Stimulated activated CD4-positive, alpha-beta T cell treated with anti-CD3 and anti-CD28 coated beads, Interleukin-2, amount 100 ng/mL, for 4 hours (primary cell): Measurements from ENCODE around the gene DAZ2.
"Not testable (repeated sequence)": the region's sequence is repeated elsewhere in the genome, so short reads cannot be mapped to it uniquely, and the experiment has no call there.

Experiments
- DNase-seq: peaks from one replicate; pipeline ENCODE4 v3.0.0-alpha.2; 2020; ENCODE audit warnings: low read depth

Gene DAZ2, protein sequence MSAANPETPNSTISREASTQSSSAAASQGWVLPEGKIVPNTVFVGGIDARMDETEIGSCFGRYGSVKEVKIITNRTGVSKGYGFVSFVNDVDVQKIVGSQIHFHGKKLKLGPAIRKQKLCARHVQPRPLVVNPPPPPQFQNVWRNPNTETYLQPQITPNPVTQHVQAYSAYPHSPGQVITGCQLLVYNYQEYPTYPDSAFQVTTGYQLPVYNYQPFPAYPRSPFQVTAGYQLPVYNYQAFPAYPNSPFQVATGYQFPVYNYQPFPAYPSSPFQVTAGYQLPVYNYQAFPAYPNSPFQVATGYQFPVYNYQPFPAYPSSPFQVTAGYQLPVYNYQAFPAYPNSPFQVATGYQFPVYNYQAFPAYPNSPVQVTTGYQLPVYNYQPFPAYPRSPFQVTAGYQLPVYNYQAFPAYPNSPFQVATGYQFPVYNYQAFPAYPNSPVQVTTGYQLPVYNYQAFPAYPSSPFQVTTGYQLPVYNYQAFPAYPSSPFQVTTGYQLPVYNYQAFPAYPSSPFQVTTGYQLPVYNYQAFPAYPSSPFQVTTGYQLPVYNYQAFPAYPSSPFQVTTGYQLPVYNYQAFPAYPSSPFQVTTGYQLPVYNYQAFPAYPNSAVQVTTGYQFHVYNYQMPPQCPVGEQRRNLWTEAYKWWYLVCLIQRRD

DNA sequence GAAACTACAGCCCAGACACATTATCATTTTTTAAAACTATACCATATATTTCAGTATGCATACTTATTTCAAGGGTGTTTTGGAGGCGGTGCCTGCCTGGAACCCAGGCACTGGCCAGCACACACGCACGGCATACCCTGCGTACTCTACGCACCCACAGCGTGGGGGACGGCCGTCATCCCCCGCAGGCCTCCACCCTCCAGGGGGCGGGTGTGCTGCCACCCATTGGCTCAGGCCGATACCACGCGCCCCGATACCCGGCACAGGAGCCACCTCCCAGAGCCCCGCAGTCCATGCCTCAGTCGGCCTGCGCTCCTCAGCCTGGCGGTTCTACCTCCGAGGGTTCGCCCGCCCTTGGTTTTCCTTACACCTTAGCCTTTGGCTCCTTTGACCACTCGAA is at the start of gene DAZ2:
DAZ2 (plus strand) TSS at position 301 of the 400 bp plus-strand sequence. CDS start 208 bp downstream, outside the sequence.
- not testable (repeated sequence) for DNase-seq

DNA sequence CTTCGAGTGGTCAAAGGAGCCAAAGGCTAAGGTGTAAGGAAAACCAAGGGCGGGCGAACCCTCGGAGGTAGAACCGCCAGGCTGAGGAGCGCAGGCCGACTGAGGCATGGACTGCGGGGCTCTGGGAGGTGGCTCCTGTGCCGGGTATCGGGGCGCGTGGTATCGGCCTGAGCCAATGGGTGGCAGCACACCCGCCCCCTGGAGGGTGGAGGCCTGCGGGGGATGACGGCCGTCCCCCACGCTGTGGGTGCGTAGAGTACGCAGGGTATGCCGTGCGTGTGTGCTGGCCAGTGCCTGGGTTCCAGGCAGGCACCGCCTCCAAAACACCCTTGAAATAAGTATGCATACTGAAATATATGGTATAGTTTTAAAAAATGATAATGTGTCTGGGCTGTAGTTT is 20.4 kb upstream of the DAZ2 start, which contains the start of gene DAZ1:
DAZ1 (minus strand) TSS at position 101 of the 400 bp plus-strand sequence. CDS start 208 bp downstream, outside the sequence.
- not testable (repeated sequence) for DNase-seq

DNA sequence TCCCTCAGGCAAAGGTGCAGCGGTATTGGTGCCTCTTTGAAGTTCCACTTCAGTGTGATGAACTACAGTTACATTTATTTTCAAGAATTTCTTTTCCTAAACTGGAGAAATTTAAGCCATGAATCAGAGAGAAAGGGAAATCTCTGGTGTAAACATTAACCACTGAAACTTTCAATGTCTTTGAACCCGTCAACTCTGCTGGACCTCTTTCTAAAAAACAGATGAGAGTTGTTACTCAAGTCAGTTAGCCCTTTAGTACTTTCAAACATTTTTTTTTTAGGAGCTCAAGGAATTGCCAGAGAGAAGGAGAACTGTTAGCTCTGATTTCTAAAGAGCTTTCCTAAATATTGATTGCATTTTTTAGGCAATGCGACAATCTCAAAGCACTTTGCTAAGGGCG is 11.9 kb upstream of the DAZ2 start:
- DNase-seq: not testable (repeated sequence)

DNA sequence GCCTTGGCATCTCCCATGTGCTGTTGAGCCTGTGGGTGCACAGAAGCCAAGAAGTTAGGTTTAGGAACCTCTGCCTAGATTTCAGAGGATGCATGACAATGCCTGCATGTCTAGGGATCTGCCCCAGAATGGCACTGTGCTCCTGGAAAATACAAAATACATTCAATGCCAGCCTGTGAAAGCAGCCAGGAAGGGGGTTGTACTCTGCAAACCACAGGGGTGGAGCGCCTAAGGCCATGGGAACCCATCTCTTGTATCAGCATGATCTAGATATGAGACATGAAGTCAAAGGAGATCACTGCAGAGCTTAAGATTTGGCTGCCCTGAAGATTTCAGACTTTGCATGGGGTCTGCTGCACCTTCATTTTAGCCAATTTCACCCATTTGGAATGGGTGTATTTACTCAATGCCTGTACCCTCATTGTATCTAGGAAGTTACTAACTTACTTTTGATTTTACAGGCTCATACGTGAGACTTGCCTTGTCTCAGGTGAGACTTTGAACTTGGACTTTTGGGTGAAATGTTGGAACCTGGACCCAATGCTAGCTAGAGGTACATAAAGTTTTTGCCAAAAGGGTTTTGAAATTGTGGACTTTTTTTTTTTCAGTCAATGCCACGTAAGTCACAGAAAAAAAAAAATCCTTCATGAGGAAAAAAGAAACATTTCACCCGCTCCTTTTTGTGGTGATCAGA is 9.4 kb upstream of the DAZ2 start:
- DNase-seq: not testable (repeated sequence)

DNA sequence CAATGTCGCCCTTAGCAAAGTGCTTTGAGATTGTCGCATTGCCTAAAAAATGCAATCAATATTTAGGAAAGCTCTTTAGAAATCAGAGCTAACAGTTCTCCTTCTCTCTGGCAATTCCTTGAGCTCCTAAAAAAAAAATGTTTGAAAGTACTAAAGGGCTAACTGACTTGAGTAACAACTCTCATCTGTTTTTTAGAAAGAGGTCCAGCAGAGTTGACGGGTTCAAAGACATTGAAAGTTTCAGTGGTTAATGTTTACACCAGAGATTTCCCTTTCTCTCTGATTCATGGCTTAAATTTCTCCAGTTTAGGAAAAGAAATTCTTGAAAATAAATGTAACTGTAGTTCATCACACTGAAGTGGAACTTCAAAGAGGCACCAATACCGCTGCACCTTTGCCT is 8.7 kb upstream of the DAZ2 start:
- DNase-seq: not testable (repeated sequence)
